Upper lobe of left lung (tissue), 4 donors: Measurements from ENCODE around the gene PRSS57.

ENCODE experiments used
- POLR2A ChIP-seq, 4 donors: fragments of 450-650 bp; IDR thresholded peaks; one replicate each; pipeline ENCODE4 v1.5.1; 2016 to 2017; ENCODE audit warnings: antibody characterized with exemption in 4 of 4, mild to moderate bottlenecking in 2 of 4
- POLR2AphosphoS5 ChIP-seq, 2 donors: sonication (generic); formaldehyde crosslinking; IDR thresholded peaks; one replicate each; pipeline ENCODE4 v1.5.1; 2017; ENCODE audit warnings: antibody characterized with exemption in 2 of 2
- TF ChIP-seq, protein P1 (sequence below), 6 experiments: fragments of 450-650 bp in 4 of 6; fragments of 200-600 bp in 2 of 6; sonication (generic) in 2 of 6; IDR thresholded peaks; one replicate each; pipeline ENCODE4 v1.5.1; 2016 to 2019; ENCODE audit warnings: antibody characterized with exemption in 6 of 6

DNA sequence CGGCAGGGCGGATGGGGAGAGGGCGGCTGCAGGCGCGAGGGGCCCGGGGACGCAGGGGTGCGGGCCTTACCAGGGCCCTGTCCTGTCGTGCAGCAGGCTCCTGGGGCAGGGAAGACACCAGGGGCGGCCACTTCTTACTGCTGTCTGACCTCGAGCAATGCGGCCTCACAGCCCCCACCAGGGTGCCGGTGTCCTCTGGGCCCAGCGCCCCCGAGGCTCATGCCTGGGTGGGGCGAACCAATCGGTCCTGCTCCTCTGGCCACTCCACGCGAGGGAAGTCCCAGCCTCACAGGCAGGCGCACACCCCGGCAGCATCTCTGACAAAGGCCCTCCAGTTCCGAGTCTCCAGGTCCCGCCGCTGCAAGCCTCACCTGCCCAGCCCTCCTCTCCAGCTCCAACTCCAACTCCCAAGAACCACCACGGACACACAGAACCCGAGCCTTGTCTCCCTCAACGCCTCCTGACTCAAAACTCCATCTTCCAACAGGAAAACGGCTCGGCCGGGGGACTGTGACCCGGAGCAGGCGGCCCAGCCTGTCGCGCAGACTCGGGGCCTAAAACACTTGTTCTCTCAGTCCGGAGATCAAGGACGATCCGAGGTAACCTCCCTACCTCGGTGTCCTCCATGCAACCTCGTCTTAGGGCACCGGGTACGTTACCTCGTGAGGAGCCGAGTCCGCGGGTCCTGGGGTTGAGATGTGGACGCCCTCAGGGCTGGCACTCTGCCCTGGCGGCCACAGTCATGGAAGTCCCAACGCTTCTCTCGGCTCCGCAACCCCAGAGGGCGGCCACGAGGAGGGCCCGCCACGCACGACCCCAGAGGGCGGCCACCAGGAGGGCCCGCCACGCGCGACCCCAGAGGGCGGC is 49.1 kb downstream of the PRSS57 start:
- TF ChIP-seq, protein P1, sequence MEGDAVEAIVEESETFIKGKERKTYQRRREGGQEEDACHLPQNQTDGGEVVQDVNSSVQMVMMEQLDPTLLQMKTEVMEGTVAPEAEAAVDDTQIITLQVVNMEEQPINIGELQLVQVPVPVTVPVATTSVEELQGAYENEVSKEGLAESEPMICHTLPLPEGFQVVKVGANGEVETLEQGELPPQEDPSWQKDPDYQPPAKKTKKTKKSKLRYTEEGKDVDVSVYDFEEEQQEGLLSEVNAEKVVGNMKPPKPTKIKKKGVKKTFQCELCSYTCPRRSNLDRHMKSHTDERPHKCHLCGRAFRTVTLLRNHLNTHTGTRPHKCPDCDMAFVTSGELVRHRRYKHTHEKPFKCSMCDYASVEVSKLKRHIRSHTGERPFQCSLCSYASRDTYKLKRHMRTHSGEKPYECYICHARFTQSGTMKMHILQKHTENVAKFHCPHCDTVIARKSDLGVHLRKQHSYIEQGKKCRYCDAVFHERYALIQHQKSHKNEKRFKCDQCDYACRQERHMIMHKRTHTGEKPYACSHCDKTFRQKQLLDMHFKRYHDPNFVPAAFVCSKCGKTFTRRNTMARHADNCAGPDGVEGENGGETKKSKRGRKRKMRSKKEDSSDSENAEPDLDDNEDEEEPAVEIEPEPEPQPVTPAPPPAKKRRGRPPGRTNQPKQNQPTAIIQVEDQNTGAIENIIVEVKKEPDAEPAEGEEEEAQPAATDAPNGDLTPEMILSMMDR (IDR thresholded peaks at IDR 0.05) = no peak
- TF ChIP-seq POLR2AphosphoS5 (IDR thresholded peaks at IDR 0.05) (no peak), POLR2A (IDR thresholded peaks at IDR 0.05) (no peak)
